Activated gamma-delta T cell treated with anti-CD3 and anti-CD28 coated beads, Interleukin-2, amount 50 U/mL, for 16 hours (primary cell): Measurements from ENCODE around the gene PFKL.
A peak's percentile ranks its signal among the peaks of the same experiment; 100 is the strongest.

ENCODE experiments used
- DNase-seq: peaks from one replicate; pipeline ENCODE4 v3.0.0-alpha.2; 2020; ENCODE audit warnings: low read depth

The PFKL gene

GRCh38 chr21:44299458-44300261 lies at the start of gene PFKL:
Gene PFKL, plus strand, starts transcription at chr21:44300053. Its CDS starts 53 bp downstream, at chr21:44300106.
- DNase-seq: peak; percentile 20

GRCh38 chr21:44253832-44254710 lies 45.8 kb upstream of the PFKL start:
- DNase-seq: no peak

GRCh38 chr21:44255511-44255981 lies 44.3 kb upstream of the PFKL start:
- DNase-seq: no peak

- no peak for DNase-seq
These were observed 41.7 kb upstream of the PFKL start for GRCh38 chr21:44258056-44258725.

- no peak for DNase-seq
These were observed 40.7 kb upstream of the PFKL start for GRCh38 chr21:44259082-44259705.

- no peak for DNase-seq
These were observed 39.8 kb upstream of the PFKL start for GRCh38 chr21:44260066-44260465.

GRCh38 chr21:44260791-44261631 lies 38.8 kb upstream of the PFKL start:
- DNase-seq: no peak

GRCh38 chr21:44261675-44262295 lies 38.1 kb upstream of the PFKL start, which contains the start of gene DNMT3L:
Gene DNMT3L, minus strand, starts transcription at chr21:44261897. Its CDS starts 638 bp downstream, at chr21:44261259.
- DNase-seq: no peak

GRCh38 chr21:44262338-44263056 lies 37.4 kb upstream of the PFKL start:
- DNase-seq: no peak

GRCh38 chr21:44263221-44263760 lies 36.6 kb upstream of the PFKL start:
- no peak for DNase-seq

GRCh38 chr21:44263768-44264167 lies 36.1 kb upstream of the PFKL start:
- DNase-seq: no peak

- no peak for DNase-seq
These were observed 34.1 kb upstream of the PFKL start for GRCh38 chr21:44265734-44266270.

- no peak for DNase-seq
These were observed 32.2 kb upstream of the PFKL start for GRCh38 chr21:44267655-44268142.

GRCh38 chr21:44269090-44269489 lies 30.8 kb upstream of the PFKL start:
- DNase-seq: no peak

GRCh38 chr21:44271558-44272283 lies 28.1 kb upstream of the PFKL start:
- no peak for DNase-seq

GRCh38 chr21:44272284-44272858 lies 27.5 kb upstream of the PFKL start:
- no peak for DNase-seq

GRCh38 chr21:44273046-44273445 lies 26.8 kb upstream of the PFKL start:
- DNase-seq: no peak

- DNase-seq: no peak
These were observed 24.8 kb upstream of the PFKL start for GRCh38 chr21:44275041-44275440.
